ENCODE results near the gene REPS2.
"Not testable (repeated sequence)": the region's sequence is repeated elsewhere in the genome, so short reads cannot be mapped to it uniquely, and the experiment has no call there.

Gene REPS2

GRCh38 chrX:16964976-16965375, 18.5 kb downstream of the REPS2 start:
- not testable (repeated sequence) for DNase-seq

GRCh38 chrX:16966752-16967448, 20.4 kb downstream of the REPS2 start:
- DNase-seq: no peak

GRCh38 chrX:16968753-16969152, 22.3 kb downstream of the REPS2 start:
- DNase-seq: not testable (repeated sequence)

GRCh38 chrX:16970977-16971376, 24.5 kb downstream of the REPS2 start:
- no peak for DNase-seq

- no peak for DNase-seq
Observed at GRCh38 chrX:16971694-16972093, 25.2 kb downstream of the REPS2 start.

- DNase-seq: no peak
Observed at GRCh38 chrX:16975233-16975632, 28.8 kb downstream of the REPS2 start.

- DNase-seq: no peak
Observed at GRCh38 chrX:16977771-16978170, 31.3 kb downstream of the REPS2 start.

- DNase-seq: no peak
Observed at GRCh38 chrX:16978193-16978984, 31.9 kb downstream of the REPS2 start.

- DNase-seq: no peak
Observed at GRCh38 chrX:16979226-16979625, 32.8 kb downstream of the REPS2 start.

- DNase-seq: no peak
Observed at GRCh38 chrX:16981209-16981608, 34.8 kb downstream of the REPS2 start.

GRCh38 chrX:16981980-16982379, 35.5 kb downstream of the REPS2 start:
- no peak for DNase-seq

- no peak for DNase-seq
Observed at GRCh38 chrX:16983051-16983450, 36.6 kb downstream of the REPS2 start.

GRCh38 chrX:16985286-16985685, 38.8 kb downstream of the REPS2 start:
- no peak for DNase-seq

GRCh38 chrX:16986169-16986568, 39.7 kb downstream of the REPS2 start:
- DNase-seq: no peak

GRCh38 chrX:16989750-16990149, 43.3 kb downstream of the REPS2 start:
- DNase-seq: no peak

- no peak for DNase-seq
Observed at GRCh38 chrX:16990839-16991238, 44.4 kb downstream of the REPS2 start.

- DNase-seq: no peak
Observed at GRCh38 chrX:16992445-16992844, 46.0 kb downstream of the REPS2 start.

GRCh38 chrX:16992951-16993350, 46.5 kb downstream of the REPS2 start:
- no peak for DNase-seq

- DNase-seq: no peak
Observed at GRCh38 chrX:16993791-16994318, 47.4 kb downstream of the REPS2 start.

- no peak for DNase-seq
Observed at GRCh38 chrX:16994736-16995135, 48.3 kb downstream of the REPS2 start.

- no peak for DNase-seq
Observed at GRCh38 chrX:16997313-16997712, 50.9 kb downstream of the REPS2 start.

- DNase-seq: no peak
Observed at GRCh38 chrX:16999275-16999674, 52.8 kb downstream of the REPS2 start.

GRCh38 chrX:17000751-17001150, 54.3 kb downstream of the REPS2 start:
- no peak for DNase-seq

GRCh38 chrX:17005712-17006368, 59.4 kb downstream of the REPS2 start:
- DNase-seq: no peak

Measured in amniotic stem cell (primary cell).